ENCODE results near the gene MRPL48. TPM values are rescaled to one million over a fixed set of nuclear protein-coding genes. Genes with fewer than 3 reads are reported as not detected.

The MRPL48 gene
- total RNA-seq, 1 donor from 2014 or later = 27.2 TPM

- H3K27me3 Mint-ChIP-seq (ENCODE audit: insufficient read depth, low read depth) = no peaks in the 10 kb centered on the region
- Histone ChIP-seq H3K27ac (no peak overlapping the region), H3K79me2 (ENCODE audit: low read depth) (peaks cover 19% of the 10 kb centered on the region), H4K20me1 (ENCODE audit: low read depth) (peaks cover 4% of the 10 kb centered on the region), H2AFZ (replicated peaks) (no peak overlapping the region), H3K36me3 (no peaks in the 10 kb centered on the region), H3F3A (ENCODE audit: low read depth) (peaks cover 19% of the 10 kb centered on the region), H3K9ac (no peak overlapping the region), H3K4me2 (no peak overlapping the region), H3K9me3 (ENCODE audit: low read depth) (no peaks in the 10 kb centered on the region), H3K27me3 (no peaks in the 10 kb centered on the region), H3K4me3 (no peak overlapping the region), H3K4me1 (peaks cover 15% of the 10 kb centered on the region)
- no peaks in the 10 kb centered on the region for H3K9me3 Mint-ChIP-seq
- no peak overlapping the region for H3K27ac Mint-ChIP-seq
- peaks cover 2% of the 10 kb centered on the region for H3K36me3 Mint-ChIP-seq
- DNase-seq (ENCODE audit: low spot score) = no peak
- TF ChIP-seq EZH2 (IDR thresholded peaks at IDR 0.05) (no peak), EZH2phosphoT487 (IDR thresholded peaks at IDR 0.05) (no peak), CTCF (IDR thresholded peaks at IDR 0.05) (no peak)
- H3K4me1 Mint-ChIP-seq = peaks cover 15% of the 10 kb centered on the region
- H3K4me3 Mint-ChIP-seq = no peak overlapping the region
Measured at GRCh38 chr11:73870261-73870660, 82.6 kb downstream of the MRPL48 start.

GRCh38 chr11:73872749-73873357 is 85.2 kb downstream of the MRPL48 start:
- H3K4me2 ChIP-seq = no peak overlapping the region
- no peak for DNase-seq (ENCODE audit: low spot score)

GRCh38 chr11:73875380-73875779 is 87.7 kb downstream of the MRPL48 start:
- H2AFZ ChIP-seq (replicated peaks) = no peak overlapping the region
- Mint-ChIP-seq H3K27ac (peak overlapping the region; percentile 13), H3K9me3 (no peaks in the 10 kb centered on the region), H3K4me1 (peaks cover 20% of the 10 kb centered on the region), H3K36me3 (no peaks in the 10 kb centered on the region), H3K27me3 (ENCODE audit: insufficient read depth, low read depth) (no peaks in the 10 kb centered on the region), H3K4me3 (peak overlapping the region; percentile 100)
- no peak for DNase-seq (ENCODE audit: low spot score)
- H4K20me1 ChIP-seq (ENCODE audit: low read depth) = no peaks in the 10 kb centered on the region
- no peaks in the 10 kb centered on the region for H3K27me3 ChIP-seq
- peaks cover 11% of the 10 kb centered on the region for H3F3A ChIP-seq (ENCODE audit: low read depth)
- H3K9me3 ChIP-seq (ENCODE audit: low read depth) = no peaks in the 10 kb centered on the region
- H3K79me2 ChIP-seq (ENCODE audit: low read depth) = peaks cover 50% of the 10 kb centered on the region
- TF ChIP-seq EZH2phosphoT487 (IDR thresholded peaks at IDR 0.05) (no peak), CTCF (IDR thresholded peaks at IDR 0.05) (no peak), EZH2 (IDR thresholded peaks at IDR 0.05) (no peak)
- H3K27ac ChIP-seq = no peak overlapping the region
- H3K4me2 ChIP-seq = peak overlapping the region; percentile 78
- peak overlapping the region; percentile 23 for H3K9ac ChIP-seq
- H3K4me1 ChIP-seq = peaks cover 21% of the 10 kb centered on the region
- peak overlapping the region; percentile 72 for H3K4me3 ChIP-seq
- H3K36me3 ChIP-seq = no peaks in the 10 kb centered on the region

More at GRCh38 chr11:73872749-73873357, 85.2 kb downstream of the MRPL48 start:
- Mint-ChIP-seq H3K27ac (no peak overlapping the region), H3K4me1 (peaks cover 29% of the 10 kb centered on the region), H3K9me3 (no peaks in the 10 kb centered on the region), H3K4me3 (no peak overlapping the region), H3K36me3 (no peaks in the 10 kb centered on the region), H3K27me3 (ENCODE audit: insufficient read depth, low read depth) (no peaks in the 10 kb centered on the region)
- Histone ChIP-seq H3K36me3 (no peaks in the 10 kb centered on the region), H3K4me1 (peaks cover 25% of the 10 kb centered on the region), H3K27me3 (no peaks in the 10 kb centered on the region), H3K79me2 (ENCODE audit: low read depth) (peaks cover 40% of the 10 kb centered on the region), H4K20me1 (ENCODE audit: low read depth) (peaks cover 4% of the 10 kb centered on the region), H3K9ac (no peak overlapping the region), H3K27ac (no peak overlapping the region), H2AFZ (replicated peaks) (no peak overlapping the region), H3F3A (ENCODE audit: low read depth) (peaks cover 30% of the 10 kb centered on the region), H3K4me3 (no peak overlapping the region), H3K9me3 (ENCODE audit: low read depth) (no peaks in the 10 kb centered on the region)
- no peak for TF ChIP-seq EZH2 (IDR thresholded peaks at IDR 0.05)
- TF ChIP-seq CTCF (IDR thresholded peaks at IDR 0.05) = no peak
- no peak for TF ChIP-seq EZH2phosphoT487 (IDR thresholded peaks at IDR 0.05)
